CD14-positive monocyte (primary cell): Measurements from ENCODE around the gene RAB25. TPM values are rescaled to one million over a fixed set of nuclear protein-coding genes. Genes with fewer than 3 reads are reported as not detected.

ENCODE experiments used
- DNase-seq, 3 donors: peaks; one replicate each; pipeline ENCODE4 v3.0.0-alpha.2; 2011 to 2022
- H2AFZ ChIP-seq: 2 replicates; pipeline ENCODE4 v1.6.0; 2012; ENCODE audit warnings: mild to moderate bottlenecking, low read depth, low read length, inconsistent platforms; ENCODE audit not compliant: insufficient read depth, poor library complexity, severe bottlenecking
- H3K27ac ChIP-seq, 2 donors: 1 replicate in 1 of 2; 2 replicates in 1 of 2; pipeline ENCODE4 v1.5.1; 2012 to 2013; ENCODE audit warnings: low read length in 2 of 2, control low read depth in 1 of 2, inconsistent platforms in 1 of 2, low read depth in 1 of 2, mild to moderate bottlenecking in 1 of 2
- H3K27me3 ChIP-seq, 2 donors: one replicate each; pipeline versions ENCODE4 v1.6.0 to v1.6.1; 2011 to 2013; ENCODE audit warnings: low read length in 2 of 2; ENCODE audit not compliant: control insufficient read depth in 2 of 2, insufficient read depth in 2 of 2
- H3K36me3 ChIP-seq, 2 donors: replicated peaks in 1 of 2; 1 replicate in 1 of 2; 2 replicates in 1 of 2; pipeline versions ENCODE4 v1.5.1 to v1.6.1; 2012 to 2013; ENCODE audit warnings: low read length in 2 of 2, control low read depth in 1 of 2, inconsistent platforms in 1 of 2, mild to moderate bottlenecking in 1 of 2; ENCODE audit not compliant: insufficient read depth in 2 of 2, control insufficient read depth in 1 of 2
- H3K4me1 ChIP-seq, 2 donors: 1 replicate in 1 of 2; 2 replicates in 1 of 2; pipeline versions ENCODE4 v1.5.1 to v1.6.1; 2012 to 2013; ENCODE audit warnings: low read length in 2 of 2, control low read depth in 1 of 2, inconsistent platforms in 1 of 2, mild to moderate bottlenecking in 1 of 2, moderate library complexity in 1 of 2; ENCODE audit not compliant: insufficient read depth in 2 of 2, control insufficient read depth in 1 of 2
- H3K4me2 ChIP-seq: replicated peaks from 2 replicates; pipeline ENCODE3; 2012; ENCODE audit warnings: low read length, moderate library complexity, mild to moderate bottlenecking; ENCODE audit not compliant: poor library complexity, severe bottlenecking; ENCODE audit errors: extremely low read depth
- H3K4me3 ChIP-seq, 3 experiments: fragments of 200-600 bp in 1 of 3; sonication (generic) in 1 of 3; replicated peaks in 1 of 3; 1 replicate in 2 of 3; 2 replicates in 1 of 3; pipeline ENCODE4 v1.5.1; 2011 to 2013; ENCODE audit warnings: low read length in 3 of 3, mild to moderate bottlenecking in 3 of 3, control low read depth in 2 of 3, low read depth in 2 of 3, inconsistent platforms in 1 of 3, moderate library complexity in 1 of 3
- H3K79me2 ChIP-seq: 2 replicates; pipeline ENCODE4 v1.6.0; 2012; ENCODE audit warnings: mild to moderate bottlenecking, control low read depth, inconsistent platforms, low read length, moderate library complexity; ENCODE audit not compliant: insufficient read depth
- H3K9ac ChIP-seq: 2 replicates; pipeline ENCODE4 v1.6.0; 2017; ENCODE audit warnings: low read length, mild to moderate bottlenecking; ENCODE audit not compliant: insufficient read depth, poor library complexity, severe bottlenecking
- H3K9me3 ChIP-seq, 2 donors: replicated peaks in 1 of 2; 1 replicate in 1 of 2; 2 replicates in 1 of 2; pipeline versions ENCODE4 v1.5.1 to v1.6.1; 2012 to 2013; ENCODE audit warnings: low read length in 2 of 2, control low read depth in 1 of 2; ENCODE audit not compliant: control insufficient read depth in 1 of 2, insufficient read depth in 1 of 2
- H4K20me1 ChIP-seq: 2 replicates; pipeline ENCODE4 v1.6.0; 2012; ENCODE audit warnings: mild to moderate bottlenecking, low read length, control low read depth, moderate library complexity; ENCODE audit not compliant: insufficient read depth
- H3K27ac Mint-ChIP-seq, 7 donors: one replicate each; pipeline ENCODE4 v1.8.0; 2020; ENCODE audit warnings: mild to moderate bottlenecking in 7 of 7, mixed read lengths in 7 of 7, moderate library complexity in 6 of 7, inconsistent platforms in 2 of 7
- H3K27me3 Mint-ChIP-seq, 3 donors: one replicate each; pipeline ENCODE4 v1.8.0; 2021 to 2022; ENCODE audit warnings: low read depth in 3 of 3, mild to moderate bottlenecking in 3 of 3, mixed read lengths in 3 of 3, moderate library complexity in 3 of 3, inconsistent platforms in 1 of 3
- H3K36me3 Mint-ChIP-seq, 2 donors: one replicate each; pipeline ENCODE4 v1.8.0; 2020; ENCODE audit warnings: mixed read lengths in 2 of 2, inconsistent platforms in 1 of 2, mild to moderate bottlenecking in 1 of 2
- H3K4me1 Mint-ChIP-seq: one replicate; pipeline ENCODE4 v1.8.0; 2020; ENCODE audit warnings: mild to moderate bottlenecking, mixed read lengths
- H3K4me3 Mint-ChIP-seq, 2 donors: one replicate each; pipeline ENCODE4 v1.8.0; 2020; ENCODE audit warnings: mild to moderate bottlenecking in 2 of 2, mixed read lengths in 2 of 2, moderate library complexity in 1 of 2
- H3K9me3 Mint-ChIP-seq, 7 donors: one replicate each; pipeline ENCODE4 v1.8.0; 2020 to 2022; ENCODE audit warnings: mixed read lengths in 7 of 7, mild to moderate bottlenecking in 6 of 7, moderate library complexity in 6 of 7, inconsistent platforms in 2 of 7
- WGBS: methylation state at CpG from one replicate; pipeline ENCODE4 v1.1.5; 2013; ENCODE audit warnings: missing lambda C conversion rate; ENCODE audit not compliant: insufficient coverage; 5-methylcytosine and 5-hydroxymethylcytosine counted together
- intact Hi-C, 2 donors: fragments of 100-400 bp; cut with micrococcal nuclease; formaldehyde crosslinking; loops; one replicate each; pipeline versions ENCODE4 v1.15.0 to v1.15.1; 2023
- polyA plus RNA-seq, 3 donors: library from polyadenylated mRNA; depleted of rRNA in 1 of 3; unstranded in 2 of 3; stranded (reverse) in 1 of 3; fragments of 300-500 nt in 2 of 3; fragments of >200 nt in 1 of 3; fragmentation: Illumina TruSeq in 2 of 3; gene quantifications; 1 replicate in 2 of 3; 2 replicates in 1 of 3; pipeline ENCODE4 v1.2.3, GENCODE V29; 2012 to 2021
- TF ChIP-seq, protein P1 (sequence below): fragments of 200-600 bp; IDR thresholded peaks from one replicate; pipeline ENCODE4 v1.8.0; 2022; ENCODE audit warnings: antibody characterized with exemption, mild to moderate bottlenecking

Gene RAB25
- polyA plus RNA-seq, 3 donors: 0.23 TPM; not detected in 2

DNA sequence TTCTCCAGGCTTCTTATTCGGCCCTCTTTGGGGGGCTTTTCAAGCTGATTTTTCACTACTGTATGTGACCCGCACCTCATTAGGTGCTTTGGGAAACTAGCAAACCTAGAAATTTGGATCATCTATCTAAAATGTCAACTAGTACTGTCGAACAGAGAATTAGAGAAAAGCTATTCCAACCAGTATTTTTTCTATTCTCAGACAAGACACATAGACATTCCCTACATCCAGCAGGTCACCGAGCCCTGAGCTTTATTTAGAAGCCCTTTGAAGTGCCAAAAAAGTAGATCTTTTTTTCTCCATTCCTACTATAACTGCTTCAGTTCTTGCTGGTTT lies 39.9 kb upstream of the RAB25 start:
- peak overlapping the region; percentile 95 for H3K4me2 ChIP-seq
- Mint-ChIP-seq H3K9me3 (peaks cover 0 to 6% (median 0%) of the 10 kb centered on the region in 7 donors), H3K4me1 (peaks cover 19% of the 10 kb centered on the region), H3K4me3 (peak overlapping the region; percentile 91 to 94), H3K36me3 (peaks cover 22 to 38% of the 10 kb centered on the region in 2 donors), H3K27me3 (peaks cover 9 to 14% (median 13%) of the 10 kb centered on the region in 3 donors), H3K27ac (peak overlapping the region in 2 of 7 donors; percentile 84 to 91)
- intact Hi-C loops: loop anchor here (2.0 to 5.0 kb wide), 2 partner anchors 34 to 36 kb away; partner anchors contain the start of gene LAMTOR2 (in 1 of the 2)
- H3K36me3 ChIP-seq: peaks cover 14 to 27% of the 10 kb centered on the region in 2 donors
- H4K20me1 ChIP-seq: peaks cover 18% of the 10 kb centered on the region
- TF ChIP-seq, protein P1, sequence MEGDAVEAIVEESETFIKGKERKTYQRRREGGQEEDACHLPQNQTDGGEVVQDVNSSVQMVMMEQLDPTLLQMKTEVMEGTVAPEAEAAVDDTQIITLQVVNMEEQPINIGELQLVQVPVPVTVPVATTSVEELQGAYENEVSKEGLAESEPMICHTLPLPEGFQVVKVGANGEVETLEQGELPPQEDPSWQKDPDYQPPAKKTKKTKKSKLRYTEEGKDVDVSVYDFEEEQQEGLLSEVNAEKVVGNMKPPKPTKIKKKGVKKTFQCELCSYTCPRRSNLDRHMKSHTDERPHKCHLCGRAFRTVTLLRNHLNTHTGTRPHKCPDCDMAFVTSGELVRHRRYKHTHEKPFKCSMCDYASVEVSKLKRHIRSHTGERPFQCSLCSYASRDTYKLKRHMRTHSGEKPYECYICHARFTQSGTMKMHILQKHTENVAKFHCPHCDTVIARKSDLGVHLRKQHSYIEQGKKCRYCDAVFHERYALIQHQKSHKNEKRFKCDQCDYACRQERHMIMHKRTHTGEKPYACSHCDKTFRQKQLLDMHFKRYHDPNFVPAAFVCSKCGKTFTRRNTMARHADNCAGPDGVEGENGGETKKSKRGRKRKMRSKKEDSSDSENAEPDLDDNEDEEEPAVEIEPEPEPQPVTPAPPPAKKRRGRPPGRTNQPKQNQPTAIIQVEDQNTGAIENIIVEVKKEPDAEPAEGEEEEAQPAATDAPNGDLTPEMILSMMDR: no peak
- no peaks in the 10 kb centered on the region for H3K9me3 ChIP-seq
- no peak for DNase-seq
- H3K79me2 ChIP-seq: peaks cover 44% of the 10 kb centered on the region
- H2AFZ ChIP-seq: peak overlapping the region; percentile 74
- H3K9ac ChIP-seq: no peak overlapping the region
- H3K27ac ChIP-seq: no peak overlapping the region
- H3K27me3 ChIP-seq: no peaks in the 10 kb centered on the region
- H3K4me1 ChIP-seq: peaks cover 18 to 23% of the 10 kb centered on the region in 2 donors
- H3K4me3 ChIP-seq: peak overlapping the region in 2 of 3 experiments; percentile 81 to 92
- WGBS: 0% methylated on average over 1 of the region's 4 CpGs

DNA sequence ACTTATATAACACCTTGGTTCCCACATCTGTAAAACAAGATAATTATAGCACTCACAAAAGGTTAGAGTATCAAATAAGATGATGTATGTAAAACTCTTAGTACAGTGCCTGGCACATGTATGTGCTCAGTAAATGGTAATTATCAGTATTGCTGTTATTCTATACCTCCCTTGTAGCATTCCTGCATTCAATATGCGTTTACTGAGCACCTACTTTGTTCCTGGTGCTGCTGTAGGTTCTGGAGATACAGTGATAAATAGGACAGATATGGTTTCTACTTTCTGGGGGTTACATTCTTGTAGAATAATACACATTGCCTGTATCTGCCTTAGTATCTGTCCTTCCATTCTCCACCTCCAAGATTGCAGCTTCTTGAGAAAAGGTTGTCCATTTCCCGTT lies 39.0 kb upstream of the RAB25 start:
- TF ChIP-seq, protein P1: no peak
- no peak overlapping the region for H3K27ac Mint-ChIP-seq
- peaks cover 39% of the 10 kb centered on the region for H3K79me2 ChIP-seq
- H3K9me3 Mint-ChIP-seq: peaks cover 0 to 6% (median 0%) of the 10 kb centered on the region in 7 donors
- peak overlapping the region; percentile 35 for H2AFZ ChIP-seq
- peaks cover 9 to 18% of the 10 kb centered on the region in 2 donors for H3K36me3 ChIP-seq
- no peak for DNase-seq
- peaks cover 17 to 30% of the 10 kb centered on the region in 2 donors for H3K36me3 Mint-ChIP-seq
- H4K20me1 ChIP-seq: peaks cover 12% of the 10 kb centered on the region
- intact Hi-C loops: loop anchor here (2.0 to 5.0 kb wide), 2 partner anchors 33 to 35 kb away; partner anchors contain the start of gene LAMTOR2 (in 1 of the 2)
- peaks cover 19% of the 10 kb centered on the region for H3K4me1 Mint-ChIP-seq
- peaks cover 9 to 15% (median 14%) of the 10 kb centered on the region in 3 donors for H3K27me3 Mint-ChIP-seq
- H3K4me3 ChIP-seq: no peak overlapping the region
- no peaks in the 10 kb centered on the region for H3K27me3 ChIP-seq
- WGBS: 50% methylated on average over 1 of the region's 2 CpGs
- no peak overlapping the region for H3K27ac ChIP-seq
- H3K9me3 ChIP-seq: no peaks in the 10 kb centered on the region
- H3K4me1 ChIP-seq: peaks cover 18 to 23% of the 10 kb centered on the region in 2 donors
- no peak overlapping the region for H3K4me2 ChIP-seq
- no peak overlapping the region for H3K4me3 Mint-ChIP-seq
- no peak overlapping the region for H3K9ac ChIP-seq
